K562 (cell line): Measurements from ENCODE around the gene RBP3.

Experiments
- BRD9 ChIP-seq: fragments of 450-650 bp; IDR thresholded peaks from 2 replicates; pipeline ENCODE4 v1.6.1; 2018; ENCODE audit warnings: low read depth; ENCODE audit not compliant: partially characterized antibody
- CAMTA2 ChIP-seq: fragments of 250-450 bp; sonication (Bioruptor Pico); conservative IDR thresholded peaks from 2 replicates; pipeline ENCODE4 v1.5.1; 2022
- EZH2 ChIP-seq: IDR thresholded peaks from 2 replicates; pipeline ENCODE4 v1.6.1; 2012; ENCODE audit warnings: low read depth, mild to moderate bottlenecking, inconsistent platforms, low read length, borderline replicate concordance
- MYBL2 ChIP-seq, 2 experiments: fragments of 450-650 bp in 1 of 2; sonication (generic) in 1 of 2; formaldehyde crosslinking in 1 of 2; IDR thresholded peaks; 2 replicates each; pipeline versions ENCODE4 v1.6.1 to v1.8.1; 2017 to 2022; ENCODE audit warnings: borderline replicate concordance in 1 of 2, inconsistent platforms in 1 of 2, low read depth in 1 of 2, mild to moderate bottlenecking in 1 of 2, missing genetic modification reagents in 1 of 2, moderate library complexity in 1 of 2
- RAD21 ChIP-seq, 2 experiments: fragments of 250-450 bp in 1 of 2; fragments of 450-650 bp in 1 of 2; sonication (Bioruptor Pico) in 1 of 2; formaldehyde crosslinking in 1 of 2; IDR thresholded peaks in 1 of 2; conservative IDR thresholded peaks in 1 of 2; 2 replicates each; pipeline versions ENCODE4 v1.4.0 to v1.8.0; 2020 to 2022; ENCODE audit warnings: mild to moderate bottlenecking in 2 of 2, moderate library complexity in 1 of 2
- RB1 ChIP-seq: fragments of 450-650 bp; IDR thresholded peaks from 2 replicates; pipeline ENCODE4 v1.6.1; 2017; ENCODE audit warnings: low read depth, mild to moderate bottlenecking
- SPI1 ChIP-seq: IDR thresholded peaks from 2 replicates; pipeline ENCODE4 v1.6.1; 2011; ENCODE audit warnings: low read depth, low read length, control low read depth, borderline replicate concordance
- ZFX ChIP-seq: sonication (generic); formaldehyde crosslinking; IDR thresholded peaks from 2 replicates; pipeline ENCODE4 v1.8.0; 2022; ENCODE audit warnings: mild to moderate bottlenecking, missing genetic modification reagents, moderate library complexity
- TF ChIP-seq, protein P1 (sequence below): fragments of 150-350 bp; IDR thresholded peaks from 2 replicates; pipeline ENCODE4 v1.6.1; 2014; ENCODE audit warnings: low read depth, mild to moderate bottlenecking, low read length, borderline replicate concordance
- TF ChIP-seq, protein P2 (sequence below), 3 experiments: IDR thresholded peaks in 2 of 3; conservative IDR thresholded peaks in 1 of 3; 2 replicates each; pipeline ENCODE4 v1.5.1; 2011 to 2012; ENCODE audit warnings: low read length in 3 of 3, mild to moderate bottlenecking in 3 of 3, control low read depth in 2 of 3, improper control_type of control experiment in 1 of 3, inconsistent platforms in 1 of 3, low read depth in 1 of 3, mixed read lengths in 1 of 3, moderate library complexity in 1 of 3; ENCODE audit not compliant: insufficient read depth in 2 of 3
- TF ChIP-seq, protein P3 (sequence below): fragments of 200-800 bp; sonication (Bioruptor generic); IDR thresholded peaks from 2 replicates; pipeline ENCODE4 v1.6.1; 2016; ENCODE audit warnings: missing genetic modification characterization, missing compliant biosample characterization

DNA sequence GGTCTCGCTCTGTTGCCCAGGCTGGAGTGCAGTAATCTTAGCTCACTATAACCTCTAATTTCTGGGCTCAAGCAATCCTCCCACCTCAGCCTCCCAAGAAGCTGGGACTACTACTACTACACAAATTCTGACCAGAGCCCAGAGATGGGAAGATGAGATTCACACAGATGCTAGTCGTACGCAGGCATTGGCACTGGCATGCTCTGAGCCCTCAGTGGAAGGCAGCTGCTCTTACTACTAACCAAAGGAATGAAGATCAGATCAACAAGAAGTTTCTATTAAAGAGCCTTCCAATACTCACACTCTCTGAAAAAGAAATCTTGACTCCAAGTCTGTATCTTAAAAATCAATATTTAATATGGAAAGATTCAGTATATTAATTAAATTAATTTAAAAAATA, 15.2 kb upstream of the RBP3 start:
- TF ChIP-seq RB1, result no peak
- TF ChIP-seq, protein P1, sequence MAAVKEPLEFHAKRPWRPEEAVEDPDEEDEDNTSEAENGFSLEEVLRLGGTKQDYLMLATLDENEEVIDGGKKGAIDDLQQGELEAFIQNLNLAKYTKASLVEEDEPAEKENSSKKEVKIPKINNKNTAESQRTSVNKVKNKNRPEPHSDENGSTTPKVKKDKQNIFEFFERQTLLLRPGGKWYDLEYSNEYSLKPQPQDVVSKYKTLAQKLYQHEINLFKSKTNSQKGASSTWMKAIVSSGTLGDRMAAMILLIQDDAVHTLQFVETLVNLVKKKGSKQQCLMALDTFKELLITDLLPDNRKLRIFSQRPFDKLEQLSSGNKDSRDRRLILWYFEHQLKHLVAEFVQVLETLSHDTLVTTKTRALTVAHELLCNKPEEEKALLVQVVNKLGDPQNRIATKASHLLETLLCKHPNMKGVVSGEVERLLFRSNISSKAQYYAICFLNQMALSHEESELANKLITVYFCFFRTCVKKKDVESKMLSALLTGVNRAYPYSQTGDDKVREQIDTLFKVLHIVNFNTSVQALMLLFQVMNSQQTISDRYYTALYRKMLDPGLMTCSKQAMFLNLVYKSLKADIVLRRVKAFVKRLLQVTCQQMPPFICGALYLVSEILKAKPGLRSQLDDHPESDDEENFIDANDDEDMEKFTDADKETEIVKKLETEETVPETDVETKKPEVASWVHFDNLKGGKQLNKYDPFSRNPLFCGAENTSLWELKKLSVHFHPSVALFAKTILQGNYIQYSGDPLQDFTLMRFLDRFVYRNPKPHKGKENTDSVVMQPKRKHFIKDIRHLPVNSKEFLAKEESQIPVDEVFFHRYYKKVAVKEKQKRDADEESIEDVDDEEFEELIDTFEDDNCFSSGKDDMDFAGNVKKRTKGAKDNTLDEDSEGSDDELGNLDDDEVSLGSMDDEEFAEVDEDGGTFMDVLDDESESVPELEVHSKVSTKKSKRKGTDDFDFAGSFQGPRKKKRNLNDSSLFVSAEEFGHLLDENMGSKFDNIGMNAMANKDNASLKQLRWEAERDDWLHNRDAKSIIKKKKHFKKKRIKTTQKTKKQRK, result no peak
- no peak for TF ChIP-seq CAMTA2 (CRISPR knock-in tag)
- TF ChIP-seq, protein P2, sequence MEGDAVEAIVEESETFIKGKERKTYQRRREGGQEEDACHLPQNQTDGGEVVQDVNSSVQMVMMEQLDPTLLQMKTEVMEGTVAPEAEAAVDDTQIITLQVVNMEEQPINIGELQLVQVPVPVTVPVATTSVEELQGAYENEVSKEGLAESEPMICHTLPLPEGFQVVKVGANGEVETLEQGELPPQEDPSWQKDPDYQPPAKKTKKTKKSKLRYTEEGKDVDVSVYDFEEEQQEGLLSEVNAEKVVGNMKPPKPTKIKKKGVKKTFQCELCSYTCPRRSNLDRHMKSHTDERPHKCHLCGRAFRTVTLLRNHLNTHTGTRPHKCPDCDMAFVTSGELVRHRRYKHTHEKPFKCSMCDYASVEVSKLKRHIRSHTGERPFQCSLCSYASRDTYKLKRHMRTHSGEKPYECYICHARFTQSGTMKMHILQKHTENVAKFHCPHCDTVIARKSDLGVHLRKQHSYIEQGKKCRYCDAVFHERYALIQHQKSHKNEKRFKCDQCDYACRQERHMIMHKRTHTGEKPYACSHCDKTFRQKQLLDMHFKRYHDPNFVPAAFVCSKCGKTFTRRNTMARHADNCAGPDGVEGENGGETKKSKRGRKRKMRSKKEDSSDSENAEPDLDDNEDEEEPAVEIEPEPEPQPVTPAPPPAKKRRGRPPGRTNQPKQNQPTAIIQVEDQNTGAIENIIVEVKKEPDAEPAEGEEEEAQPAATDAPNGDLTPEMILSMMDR (IDR thresholded peaks at IDR 0.05 in 2 of 3, conservative IDR thresholded peaks at IDR 0.05 in 1 of 3; ENCODE audit: insufficient read depth in 2 of 3, low read depth in 1 of 3, low read length in 3 of 3), result no peak
- no peak for TF ChIP-seq ZFX (CRISPR knock-in tag)
- no peak for TF ChIP-seq EZH2
- TF ChIP-seq SPI1, result no peak
- TF ChIP-seq, protein P3, sequence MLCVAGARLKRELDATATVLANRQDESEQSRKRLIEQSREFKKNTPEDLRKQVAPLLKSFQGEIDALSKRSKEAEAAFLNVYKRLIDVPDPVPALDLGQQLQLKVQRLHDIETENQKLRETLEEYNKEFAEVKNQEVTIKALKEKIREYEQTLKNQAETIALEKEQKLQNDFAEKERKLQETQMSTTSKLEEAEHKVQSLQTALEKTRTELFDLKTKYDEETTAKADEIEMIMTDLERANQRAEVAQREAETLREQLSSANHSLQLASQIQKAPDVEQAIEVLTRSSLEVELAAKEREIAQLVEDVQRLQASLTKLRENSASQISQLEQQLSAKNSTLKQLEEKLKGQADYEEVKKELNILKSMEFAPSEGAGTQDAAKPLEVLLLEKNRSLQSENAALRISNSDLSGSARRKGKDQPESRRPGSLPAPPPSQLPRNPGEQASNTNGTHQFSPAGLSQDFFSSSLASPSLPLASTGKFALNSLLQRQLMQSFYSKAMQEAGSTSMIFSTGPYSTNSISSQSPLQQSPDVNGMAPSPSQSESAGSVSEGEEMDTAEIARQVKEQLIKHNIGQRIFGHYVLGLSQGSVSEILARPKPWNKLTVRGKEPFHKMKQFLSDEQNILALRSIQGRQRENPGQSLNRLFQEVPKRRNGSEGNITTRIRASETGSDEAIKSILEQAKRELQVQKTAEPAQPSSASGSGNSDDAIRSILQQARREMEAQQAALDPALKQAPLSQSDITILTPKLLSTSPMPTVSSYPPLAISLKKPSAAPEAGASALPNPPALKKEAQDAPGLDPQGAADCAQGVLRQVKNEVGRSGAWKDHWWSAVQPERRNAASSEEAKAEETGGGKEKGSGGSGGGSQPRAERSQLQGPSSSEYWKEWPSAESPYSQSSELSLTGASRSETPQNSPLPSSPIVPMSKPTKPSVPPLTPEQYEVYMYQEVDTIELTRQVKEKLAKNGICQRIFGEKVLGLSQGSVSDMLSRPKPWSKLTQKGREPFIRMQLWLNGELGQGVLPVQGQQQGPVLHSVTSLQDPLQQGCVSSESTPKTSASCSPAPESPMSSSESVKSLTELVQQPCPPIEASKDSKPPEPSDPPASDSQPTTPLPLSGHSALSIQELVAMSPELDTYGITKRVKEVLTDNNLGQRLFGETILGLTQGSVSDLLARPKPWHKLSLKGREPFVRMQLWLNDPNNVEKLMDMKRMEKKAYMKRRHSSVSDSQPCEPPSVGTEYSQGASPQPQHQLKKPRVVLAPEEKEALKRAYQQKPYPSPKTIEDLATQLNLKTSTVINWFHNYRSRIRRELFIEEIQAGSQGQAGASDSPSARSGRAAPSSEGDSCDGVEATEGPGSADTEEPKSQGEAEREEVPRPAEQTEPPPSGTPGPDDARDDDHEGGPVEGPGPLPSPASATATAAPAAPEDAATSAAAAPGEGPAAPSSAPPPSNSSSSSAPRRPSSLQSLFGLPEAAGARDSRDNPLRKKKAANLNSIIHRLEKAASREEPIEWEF (CRISPR knock-in tag), result no peak
- TF ChIP-seq BRD9, result no peak
- no peak for TF ChIP-seq MYBL2 (IDR thresholded peaks at IDR 0.05; ENCODE audit: low read depth)
- TF ChIP-seq MYBL2 (CRISPR knock-in tag; IDR thresholded peaks at IDR 0.05; ENCODE audit: borderline replicate concordance), result no peak
- no peak for TF ChIP-seq RAD21 (CRISPR knock-in tag; conservative IDR thresholded peaks at IDR 0.05 in 1 of 2, IDR thresholded peaks at IDR 0.05 in 1 of 2)
